GM18519 (cell line): ENCODE measurements around the gene SULT1B1.

ENCODE experiments used
- ATAC-seq: cut with Tn5 transposase; IDR thresholded peaks from one replicate; pipeline ENCODE4 v1.9.1; 2021; ENCODE audit warnings: mild to moderate bottlenecking, moderate library complexity; ENCODE audit not compliant: unreplicated experiment, low FRiP score

Gene SULT1B1

DNA sequence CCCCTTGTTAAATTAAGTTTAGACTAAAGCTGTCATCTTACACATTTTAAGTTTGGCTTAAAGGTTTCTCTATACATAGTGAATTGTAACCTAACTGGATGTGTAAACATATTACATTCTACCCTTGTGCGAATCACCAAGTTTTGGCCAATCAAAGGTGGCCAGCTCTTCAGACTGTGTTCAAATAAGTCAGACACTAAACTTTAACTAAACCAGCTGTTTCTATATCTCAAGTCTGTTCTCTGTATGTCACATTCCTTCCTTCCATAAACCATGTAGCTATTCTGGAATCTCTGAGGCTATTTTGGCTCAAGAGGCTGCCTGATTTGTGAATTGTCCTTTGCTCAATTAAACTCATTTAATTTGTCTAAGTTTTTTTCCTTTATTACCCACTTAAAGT, 6.7 kb downstream of the SULT1B1 start:
- no peak for ATAC-seq

- no peak for ATAC-seq
These were observed 10.1 kb downstream of the SULT1B1 start for GRCh38 chr4:69750346-69750745.

DNA sequence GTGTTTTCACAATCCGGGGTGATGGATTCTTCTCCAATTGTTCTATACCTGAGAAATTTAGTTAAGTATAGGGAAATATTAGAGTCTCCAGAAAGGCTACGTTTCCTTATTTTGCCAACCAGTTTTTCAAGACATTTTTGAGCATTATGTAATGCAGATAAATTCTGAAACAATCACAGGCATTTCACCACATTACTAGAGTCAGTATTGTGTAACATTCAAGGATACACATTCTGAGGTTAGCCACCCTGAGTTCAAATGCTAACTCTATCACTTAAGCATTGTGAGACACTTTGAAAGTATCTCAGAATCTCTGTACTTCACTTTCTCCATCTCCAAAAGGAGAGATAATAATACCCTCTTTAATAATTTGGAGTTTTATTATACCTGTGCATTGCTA, 10.6 kb downstream of the SULT1B1 start:
- ATAC-seq = no peak

- ATAC-seq = no peak
These were observed 12.2 kb downstream of the SULT1B1 start for GRCh38 chr4:69748173-69748572.

DNA sequence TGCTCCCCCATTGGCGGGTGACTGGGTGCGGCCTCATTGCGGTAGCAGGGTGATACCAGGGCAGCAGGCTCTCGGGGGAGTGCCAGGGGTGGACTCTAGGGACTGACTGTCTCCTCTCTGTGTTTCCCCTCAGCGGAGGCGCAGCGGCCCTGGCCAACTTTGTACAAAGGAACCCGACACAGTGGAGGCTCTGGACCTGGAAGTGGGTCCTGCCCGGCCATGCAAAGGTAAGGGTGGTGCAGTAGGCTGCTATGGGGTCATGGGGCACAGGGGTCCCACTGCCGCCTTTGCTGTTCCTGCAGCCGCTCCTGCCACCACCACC, 16.3 kb downstream of the SULT1B1 start:
- no peak for ATAC-seq

GRCh38 chr4:69743476-69744156, 16.8 kb downstream of the SULT1B1 start:
- no peak for ATAC-seq

DNA sequence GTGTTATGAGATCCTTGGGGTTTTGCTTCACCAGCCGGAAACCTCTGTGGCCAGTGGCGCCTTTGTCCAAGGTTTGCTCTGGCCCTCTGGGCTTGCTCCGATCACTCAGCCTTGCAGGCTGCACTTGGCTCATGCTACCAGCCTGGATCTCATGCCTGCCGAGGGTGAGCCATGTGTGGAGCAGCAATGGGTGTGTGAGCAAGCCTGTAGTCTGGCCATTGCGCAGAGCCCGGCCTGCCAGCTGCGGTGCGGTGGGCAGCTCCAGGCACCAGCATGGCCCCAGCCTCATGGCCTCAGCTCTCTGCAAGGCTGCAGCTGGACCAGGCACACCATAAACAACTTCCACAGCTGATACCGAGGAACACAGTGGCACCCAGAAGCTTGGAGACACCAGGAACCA, 17.8 kb downstream of the SULT1B1 start:
- ATAC-seq = no peak

DNA sequence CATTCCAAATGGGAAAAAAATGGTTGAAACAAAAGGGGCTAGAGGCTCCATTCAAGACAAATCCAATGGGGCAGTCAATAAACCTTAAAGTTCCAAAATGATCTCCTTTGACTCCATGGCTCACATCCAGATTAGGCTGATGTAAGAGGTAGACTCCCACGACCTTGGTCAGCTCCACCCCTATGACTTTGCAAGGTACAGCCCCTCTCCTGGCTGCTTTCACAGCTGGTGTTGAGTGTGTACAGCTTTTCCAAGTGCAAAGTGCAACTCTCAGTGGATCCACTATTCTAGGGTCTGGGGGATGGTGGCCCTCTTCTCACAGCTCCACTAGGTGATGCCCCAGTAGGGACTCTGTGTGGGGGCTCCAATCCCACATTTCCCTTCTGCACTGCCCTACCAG, 21.5 kb downstream of the SULT1B1 start:
- no peak for ATAC-seq

- ATAC-seq = no peak
These were observed 25.3 kb downstream of the SULT1B1 start for GRCh38 chr4:69735119-69735518.

- no peak for ATAC-seq
These were observed 28.6 kb downstream of the SULT1B1 start for GRCh38 chr4:69731847-69732246.

GRCh38 chr4:69731241-69731640, 29.2 kb downstream of the SULT1B1 start:
- no peak for ATAC-seq

DNA sequence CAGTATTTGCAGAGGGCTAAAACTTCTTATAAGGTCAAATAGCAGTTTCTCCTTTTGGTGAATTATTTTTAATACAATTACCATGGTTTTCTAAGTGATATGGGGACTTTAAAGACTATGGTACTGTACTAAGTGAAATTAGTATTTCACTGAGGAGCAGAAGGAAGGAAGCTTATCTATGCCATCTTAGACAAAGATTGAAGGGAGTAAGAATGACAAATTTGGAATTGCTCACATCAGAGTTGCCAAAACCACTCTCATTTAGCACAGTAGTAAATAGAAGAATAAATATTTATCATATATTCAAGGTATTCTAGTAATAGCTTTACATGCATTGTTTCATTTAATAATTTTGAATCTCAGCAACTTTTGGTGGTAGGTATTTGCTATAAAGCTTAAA, 30.4 kb downstream of the SULT1B1 start:
- ATAC-seq = no peak

GRCh38 chr4:69727926-69728325, 32.5 kb downstream of the SULT1B1 start:
- no peak for ATAC-seq

GRCh38 chr4:69727426-69727825, 33.0 kb downstream of the SULT1B1 start:
- no peak for ATAC-seq

DNA sequence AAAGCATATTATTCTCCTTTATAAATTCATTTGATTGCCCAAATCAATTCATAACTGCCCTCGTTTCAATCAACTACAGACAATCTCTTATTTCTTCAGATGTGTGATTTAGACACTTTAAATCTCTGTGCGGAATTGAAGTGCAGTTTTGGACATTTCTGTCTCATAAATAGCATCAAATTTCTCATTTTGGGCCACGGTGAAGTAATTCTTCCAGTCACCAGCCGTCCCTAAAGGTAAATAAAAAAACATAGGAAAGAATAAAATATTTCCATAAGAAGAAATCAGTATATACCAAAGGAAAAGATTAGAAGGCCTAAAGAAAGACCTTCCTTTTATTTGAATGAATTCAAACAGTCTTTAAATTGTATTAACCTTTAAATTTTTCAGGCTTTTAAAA, 33.4 kb downstream of the SULT1B1 start:
- ATAC-seq = no peak

- no peak for ATAC-seq
These were observed 41.8 kb downstream of the SULT1B1 start for GRCh38 chr4:69718396-69719271.

GRCh38 chr4:69717778-69718177, 42.6 kb downstream of the SULT1B1 start:
- no peak for ATAC-seq

DNA sequence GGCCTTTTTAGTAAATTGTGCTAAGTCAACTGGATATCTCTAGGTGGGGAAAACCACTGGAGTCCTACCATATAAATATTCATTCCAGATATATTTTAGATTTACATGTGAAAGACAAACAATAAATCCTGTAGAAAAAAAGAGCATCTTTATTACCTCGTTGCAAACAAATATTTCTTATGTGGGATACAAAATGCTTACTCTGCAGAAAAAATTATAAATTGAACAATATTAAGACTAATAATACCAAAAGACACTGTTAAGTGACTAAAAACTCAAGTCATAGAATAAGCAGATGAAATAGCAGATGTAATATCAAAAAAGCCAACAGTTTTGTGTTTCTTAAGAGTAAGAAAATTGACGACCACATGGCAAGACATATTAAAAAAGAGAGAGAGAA, 43.8 kb downstream of the SULT1B1 start:
- ATAC-seq = no peak

DNA sequence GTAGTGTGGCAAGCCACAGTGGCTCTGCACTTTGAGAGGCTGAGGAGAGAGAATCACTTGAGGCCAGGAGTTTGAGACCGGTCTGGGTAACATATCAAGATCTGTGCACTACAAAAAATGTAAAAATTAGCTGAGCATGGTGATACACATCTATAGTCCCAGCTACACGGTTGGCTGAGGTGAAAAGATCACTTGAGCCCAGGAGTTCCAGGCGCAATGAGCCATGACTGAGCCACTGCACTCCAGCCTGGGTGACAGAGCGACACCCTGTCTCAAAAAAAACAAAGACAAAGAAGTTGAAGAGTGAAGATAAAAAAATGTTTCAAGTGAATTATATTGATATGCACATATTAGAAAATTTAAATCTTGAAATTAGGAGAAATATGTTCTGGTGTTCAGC, 46.3 kb downstream of the SULT1B1 start:
- ATAC-seq = no peak

GRCh38 chr4:69713593-69713992, 46.8 kb downstream of the SULT1B1 start:
- no peak for ATAC-seq

- no peak for ATAC-seq
These were observed 49.8 kb downstream of the SULT1B1 start for GRCh38 chr4:69710580-69710979.

GRCh38 chr4:69708211-69708610, 52.2 kb downstream of the SULT1B1 start:
- ATAC-seq = no peak
